PC-3 (cell line): ENCODE data around the gene GALNT18. TPM values are rescaled to one million over a fixed set of nuclear protein-coding genes. Genes with fewer than 3 reads are reported as not detected.

Experiments
- ATAC-seq: fragments of 200-7000 bp; cut with Tn5 transposase; 2 replicates; pipeline ENCODE4 v1.9.1; 2020; ENCODE audit warnings: mild to moderate bottlenecking, moderate library complexity
- BruUV-seq: library from RNA; stranded (reverse); fragments of 400-500 nt; replicated peaks from 2 replicates; lab custom pipeline; 2021; lab: Mats Ljungman, UMichigan
- CTCF ChIA-PET: fragments of 300-600 bp; sonication (Branson Sonifier 250); formaldehyde crosslinking; loops from one replicate; lab custom pipeline; 2022; ENCODE audit warnings: antibody characterized with exemption; lab: Charles Lee
- POLR2A ChIA-PET: fragments of 300-600 bp; sonication (Branson Sonifier 250); formaldehyde crosslinking; loops from one replicate; lab custom pipeline; 2022; ENCODE audit warnings: antibody characterized with exemption; ENCODE audit not compliant: unreplicated experiment; lab: Charles Lee
- DNase-seq: peaks from one replicate; pipeline ENCODE4 v3.0.0-alpha.2; 2015
- H2AFZ ChIP-seq: fragments of 300-600 bp; sonication (generic); 2 replicates; pipeline ENCODE4 v1.6.0; 2016; ENCODE audit warnings: antibody characterized with exemption, low read length
- H3F3A ChIP-seq: fragments of 300-600 bp; sonication (generic); one replicate; pipeline ENCODE4 v1.6.0; 2017; ENCODE audit warnings: antibody characterized with exemption, low read length, control low read depth, mild to moderate bottlenecking; ENCODE audit not compliant: unreplicated experiment
- H3K27ac ChIP-seq: fragments of 300-600 bp; sonication (generic); 2 replicates; pipeline ENCODE4 v1.5.1; 2016; ENCODE audit warnings: mild to moderate bottlenecking, low read length
- H3K27me3 ChIP-seq: fragments of 300-600 bp; sonication (generic); 2 replicates; pipeline ENCODE4 v1.6.1; 2016; ENCODE audit warnings: low read length, mixed read lengths
- H3K36me3 ChIP-seq: fragments of 300-600 bp; sonication (generic); 2 replicates; pipeline ENCODE4 v1.6.1; 2016; ENCODE audit warnings: low read depth, mixed run types, low read length, mixed read lengths
- H3K4me1 ChIP-seq: fragments of 300-600 bp; sonication (generic); 2 replicates; pipeline ENCODE4 v1.5.1; 2016; ENCODE audit warnings: low read length; ENCODE audit not compliant: insufficient read depth
- H3K4me2 ChIP-seq: fragments of 300-600 bp; sonication (generic); 2 replicates; pipeline ENCODE4 v1.6.0; 2016; ENCODE audit warnings: low read length
- H3K4me3 ChIP-seq: fragments of 300-600 bp; sonication (generic); 2 replicates; pipeline ENCODE4 v1.5.1; 2016; ENCODE audit warnings: mild to moderate bottlenecking, low read length, mixed read lengths
- H3K79me2 ChIP-seq: fragments of 300-600 bp; sonication (generic); 2 replicates; pipeline ENCODE4 v1.6.1; 2017; ENCODE audit warnings: low read length, mixed read lengths
- H3K9ac ChIP-seq: fragments of 300-600 bp; sonication (generic); 2 replicates; pipeline ENCODE4 v1.6.0; 2016; ENCODE audit warnings: mild to moderate bottlenecking, low read length
- H3K9me2 ChIP-seq: fragments of 300-600 bp; sonication (generic); replicated peaks from 2 replicates; pipeline ENCODE4 v1.6.1; 2016; ENCODE audit warnings: mixed run types, low read length, mixed read lengths
- H3K9me3 ChIP-seq: fragments of 300-600 bp; sonication (generic); 2 replicates; pipeline ENCODE4 v1.6.1; 2016; ENCODE audit warnings: low read length, mixed read lengths
- H4K20me1 ChIP-seq: fragments of 300-600 bp; sonication (generic); 2 replicates; pipeline ENCODE4 v1.6.1; 2016; ENCODE audit warnings: low read length, mixed read lengths
- EZH2 ChIP-seq: fragments of 300-600 bp; sonication (generic); IDR thresholded peaks from one replicate; pipeline ENCODE4 v1.6.1; 2017; ENCODE audit warnings: antibody characterized with exemption, mild to moderate bottlenecking, low read length; ENCODE audit not compliant: unreplicated experiment
- EZH2phosphoT487 ChIP-seq: fragments of 300-600 bp; sonication (generic); IDR thresholded peaks from 2 replicates; pipeline ENCODE4 v1.6.1; 2018; ENCODE audit warnings: mild to moderate bottlenecking, antibody characterized with exemption, low read length, borderline replicate concordance
- intact Hi-C: fragments of 100-400 bp; cut with micrococcal nuclease; formaldehyde crosslinking; loops from 2 replicates; pipeline ENCODE4 v1.9.0; 2023
- total RNA-seq: library from RNA; depleted of rRNA; stranded (reverse); fragments of >200 nt; gene quantifications from 2 replicates; pipeline ENCODE4 v1.2.3, GENCODE V29; 2014
- TF ChIP-seq, protein P1 (sequence below): fragments of 300-600 bp; sonication (generic); conservative IDR thresholded peaks from 2 replicates; pipeline ENCODE4 v1.5.1; 2017; ENCODE audit warnings: antibody characterized with exemption, low read depth, mild to moderate bottlenecking, low read length

The GALNT18 gene
- total RNA-seq, 1 experiment from 2014 or later, result 34.5 TPM

DNA sequence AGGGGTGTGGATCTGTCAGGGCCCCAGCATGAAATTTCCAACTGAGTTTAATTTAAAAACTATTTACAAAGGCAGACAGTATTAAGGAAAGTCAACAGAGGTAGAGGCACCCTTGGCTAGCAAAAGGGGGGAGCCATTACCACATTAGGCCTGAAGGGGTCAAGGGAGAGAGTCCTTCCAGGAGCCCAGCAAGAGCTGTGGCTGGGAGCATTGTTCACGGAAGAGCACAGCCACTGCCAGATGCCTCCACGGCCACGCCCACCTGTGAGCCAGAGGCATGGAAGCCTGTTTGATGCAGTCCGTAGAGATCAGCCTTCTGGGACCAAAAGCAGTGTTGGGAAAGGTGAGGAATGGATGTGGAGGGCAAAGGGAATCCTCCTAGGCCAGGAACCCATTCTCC, 102.6 kb downstream of the GALNT18 start:
- H3F3A ChIP-seq, result no peaks in the 10 kb centered on the region
- no peak overlapping the region for H2AFZ ChIP-seq
- DNase-seq (no peak), ATAC-seq (0 out of 2 replicates have a peak, but pooled peaks have one; percentile 37)
- H3K4me1 ChIP-seq, result 0 out of 2 replicates have a peak, but pooled peaks cover 2% of the 10 kb centered on the region
- no peaks in the 10 kb centered on the region for H4K20me1 ChIP-seq
- no peaks in the 10 kb centered on the region for H3K9me2 ChIP-seq
- no peak overlapping the region for H3K4me3 ChIP-seq
- no peak overlapping the region for H3K9ac ChIP-seq
- no peaks in the 10 kb centered on the region for H3K36me3 ChIP-seq
- ChIA-PET CTCF (interaction anchor here (0.5 to 0.6 kb wide), 2 partner anchors 268 to 589 kb away, joined by 3 read pairs; no protein-coding TSS in a partner anchor), POLR2A (no interaction called here)
- no peaks in the 10 kb centered on the region for H3K27me3 ChIP-seq
- H3K9me3 ChIP-seq, result no peaks in the 10 kb centered on the region
- TF ChIP-seq, protein P1, sequence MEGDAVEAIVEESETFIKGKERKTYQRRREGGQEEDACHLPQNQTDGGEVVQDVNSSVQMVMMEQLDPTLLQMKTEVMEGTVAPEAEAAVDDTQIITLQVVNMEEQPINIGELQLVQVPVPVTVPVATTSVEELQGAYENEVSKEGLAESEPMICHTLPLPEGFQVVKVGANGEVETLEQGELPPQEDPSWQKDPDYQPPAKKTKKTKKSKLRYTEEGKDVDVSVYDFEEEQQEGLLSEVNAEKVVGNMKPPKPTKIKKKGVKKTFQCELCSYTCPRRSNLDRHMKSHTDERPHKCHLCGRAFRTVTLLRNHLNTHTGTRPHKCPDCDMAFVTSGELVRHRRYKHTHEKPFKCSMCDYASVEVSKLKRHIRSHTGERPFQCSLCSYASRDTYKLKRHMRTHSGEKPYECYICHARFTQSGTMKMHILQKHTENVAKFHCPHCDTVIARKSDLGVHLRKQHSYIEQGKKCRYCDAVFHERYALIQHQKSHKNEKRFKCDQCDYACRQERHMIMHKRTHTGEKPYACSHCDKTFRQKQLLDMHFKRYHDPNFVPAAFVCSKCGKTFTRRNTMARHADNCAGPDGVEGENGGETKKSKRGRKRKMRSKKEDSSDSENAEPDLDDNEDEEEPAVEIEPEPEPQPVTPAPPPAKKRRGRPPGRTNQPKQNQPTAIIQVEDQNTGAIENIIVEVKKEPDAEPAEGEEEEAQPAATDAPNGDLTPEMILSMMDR, result no peak
- TF ChIP-seq EZH2, result no peak
- no peak for TF ChIP-seq EZH2phosphoT487
- no TSS peak for BruUV-seq
- 0 out of 2 replicates have a peak, but pooled peaks cover 5% of the 10 kb centered on the region for H3K79me2 ChIP-seq
- no peak overlapping the region for H3K4me2 ChIP-seq
- intact Hi-C loops, result no loop called here
- H3K27ac ChIP-seq, result no peak overlapping the region

DNA sequence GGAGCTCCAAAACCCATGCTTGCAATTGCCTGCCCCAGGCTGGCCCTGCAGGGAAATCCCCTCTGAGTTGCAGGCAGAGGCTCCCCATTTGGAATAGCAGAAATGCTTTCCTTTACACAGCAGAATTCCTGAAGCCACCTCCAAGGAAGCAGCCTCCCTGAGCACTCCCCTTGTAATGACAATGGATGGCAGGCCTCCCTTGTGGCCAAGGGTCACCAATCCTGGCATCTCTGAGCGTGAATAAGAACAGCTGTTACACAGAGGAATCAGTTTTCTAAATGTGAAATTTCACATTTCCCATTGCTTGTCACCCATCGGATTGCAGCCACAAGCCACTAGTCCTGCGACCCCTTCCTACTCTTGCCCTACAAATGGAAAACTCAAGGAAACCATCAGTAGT, 107.6 kb downstream of the GALNT18 start:
- BruUV-seq, result no TSS peak
- ATAC-seq, result no peak

DNA sequence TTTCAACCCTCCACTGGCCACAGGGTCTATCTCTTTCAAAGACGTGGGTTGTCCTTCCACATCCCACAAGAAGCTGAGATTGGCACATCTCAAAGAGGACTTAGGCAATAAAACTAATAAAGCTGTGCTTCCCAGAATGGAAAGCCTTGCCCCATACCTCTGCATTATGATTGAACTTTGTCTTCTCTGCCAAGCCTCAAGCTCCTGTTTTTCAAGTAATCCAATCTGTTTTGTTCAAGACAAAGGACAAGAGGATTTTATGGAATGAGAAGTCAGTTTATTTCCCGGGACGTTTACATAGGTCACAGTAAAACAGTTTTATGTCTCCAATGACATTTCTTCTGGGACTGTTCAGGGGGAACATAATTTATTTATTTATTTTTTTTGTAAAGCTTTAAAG, 108.4 kb downstream of the GALNT18 start:
- DNase-seq (peak; percentile 4), ATAC-seq (peak; percentile 27; the same call in 1 of the 2 replicates)
- intact Hi-C loops, result no loop called here
- POLR2A ChIA-PET, result no interaction called here
- Histone ChIP-seq H3K36me3 (no peaks in the 10 kb centered on the region), H3K4me2 (no peak overlapping the region), H3K4me3 (no peak overlapping the region), H2AFZ (no peak overlapping the region), H3K79me2 (no peaks in the 10 kb centered on the region), H3K9me3 (no peaks in the 10 kb centered on the region), H3F3A (no peaks in the 10 kb centered on the region), H3K27me3 (no peaks in the 10 kb centered on the region), H4K20me1 (no peaks in the 10 kb centered on the region), H3K4me1 (no peaks in the 10 kb centered on the region), H3K9me2 (no peaks in the 10 kb centered on the region), H3K9ac (no peak overlapping the region), H3K27ac (no peak overlapping the region)
- TF ChIP-seq EZH2 (no peak), EZH2phosphoT487 (no peak)
- TF ChIP-seq, protein P1, result no peak
- CTCF ChIA-PET, result no interaction called here
- BruUV-seq, result no TSS peak

More for the DNA sequence above, 107.6 kb downstream of the GALNT18 start:
- no peaks in the 10 kb centered on the region for H4K20me1 ChIP-seq
- intact Hi-C loops, result no loop called here
- no peaks in the 10 kb centered on the region for H3K9me2 ChIP-seq
- no peak overlapping the region for H3K9ac ChIP-seq
- H3K4me2 ChIP-seq, result no peak overlapping the region
- no peaks in the 10 kb centered on the region for H3K36me3 ChIP-seq
- H3K4me1 ChIP-seq, result no peaks in the 10 kb centered on the region
- H3K4me3 ChIP-seq, result no peak overlapping the region
- H3F3A ChIP-seq, result no peaks in the 10 kb centered on the region
- no peaks in the 10 kb centered on the region for H3K79me2 ChIP-seq
- TF ChIP-seq, protein P1, result no peak
- TF ChIP-seq EZH2 (no peak), EZH2phosphoT487 (no peak)
- H2AFZ ChIP-seq, result no peak overlapping the region
- ChIA-PET CTCF (no interaction called here), POLR2A (no interaction called here)
- no peaks in the 10 kb centered on the region for H3K27me3 ChIP-seq
- no peaks in the 10 kb centered on the region for H3K9me3 ChIP-seq
- no peak for DNase-seq
- H3K27ac ChIP-seq, result no peak overlapping the region
